ENCODE measurements around the gene SARNP.
A peak's percentile ranks its signal among the peaks of the same experiment; 100 is the strongest.

The SARNP gene

GRCh38 chr12:55739025-55739378, 78.5 kb downstream of the SARNP start:
- DNase-seq, result no peak

GRCh38 chr12:55738123-55739024, 79.2 kb downstream of the SARNP start:
- DNase-seq, result peak; percentile 91

- DNase-seq, result no peak
Measured at GRCh38 chr12:55737581-55738122, 79.9 kb downstream of the SARNP start.

- DNase-seq, result peak; percentile 86
Measured at GRCh38 chr12:55736780-55737580, 80.5 kb downstream of the SARNP start.

- DNase-seq, result no peak
Measured at GRCh38 chr12:55736076-55736475, 81.4 kb downstream of the SARNP start.

GRCh38 chr12:55734595-55734994, 82.9 kb downstream of the SARNP start:
- DNase-seq, result no peak

- no peak for DNase-seq
Measured at GRCh38 chr12:55733858-55734257, 83.7 kb downstream of the SARNP start.

GRCh38 chr12:55733021-55733555, 84.4 kb downstream of the SARNP start:
- DNase-seq, result no peak

GRCh38 chr12:55732288-55732687, 85.2 kb downstream of the SARNP start:
- no peak for DNase-seq

- peak; percentile 60 for DNase-seq
Measured at GRCh38 chr12:55729819-55730818, 87.4 kb downstream of the SARNP start.

GRCh38 chr12:55728939-55729818, 88.3 kb downstream of the SARNP start, which contains the start of gene CD63:
Gene CD63 (minus strand): TSS chr12:55729009. CDS start chr12:55728341, 668 bp downstream.
- DNase-seq, result peak; percentile 89

GRCh38 chr12:55728186-55728938, 89.2 kb downstream of the SARNP start:
- DNase-seq, result no peak

- no peak for DNase-seq
Measured at GRCh38 chr12:55727643-55728185, 89.8 kb downstream of the SARNP start.

- DNase-seq, result no peak
Measured at GRCh38 chr12:55726971-55727370, 90.6 kb downstream of the SARNP start.

- DNase-seq, result no peak
Measured at GRCh38 chr12:55725556-55725955, 92.0 kb downstream of the SARNP start.

- DNase-seq, result no peak
Measured at GRCh38 chr12:55724940-55725309, 92.6 kb downstream of the SARNP start.

- peak; percentile 25 for DNase-seq
Measured at GRCh38 chr12:55724226-55724939, 93.1 kb downstream of the SARNP start.

GRCh38 chr12:55723516-55724225, 93.9 kb downstream of the SARNP start:
- no peak for DNase-seq

GRCh38 chr12:55722948-55723347, 94.6 kb downstream of the SARNP start:
- no peak for DNase-seq

All from NCI-H2171 treated with DMSO at 0.1 percent for 48 hours (cell line).